ENCODE measurements around the gene SNAI3. TPM values are rescaled to one million over a fixed set of nuclear protein-coding genes. Genes with fewer than 3 reads are reported as not detected.

The SNAI3 gene
- total and polyA plus RNA-seq, 2 experiments from 2014 or later, result 10.3 to 19.4 TPM

- Mint-ChIP-seq H3K36me3 (ENCODE audit: low read depth) (peaks cover 19% of the 10 kb centered on the region), H3K4me3 (no peak overlapping the region), H3K9me3 (no peaks in the 10 kb centered on the region), H3K27ac (no peak overlapping the region), H3K27me3 (ENCODE audit: insufficient read depth, low read depth, poor library complexity) (peaks cover 4% of the 10 kb centered on the region), H3K4me1 (peaks cover 8% of the 10 kb centered on the region; the same call in 2 of the 3 replicates)
- Histone ChIP-seq H3K9me2 (ENCODE audit: insufficient read depth) (no peaks in the 10 kb centered on the region), H3K27me3 (ENCODE audit: insufficient read depth) (no peaks in the 10 kb centered on the region), H3K4me3 (no peak overlapping the region), H2AFZ (no peak overlapping the region), H3K4me1 (ENCODE audit: insufficient read depth) (peaks cover 11% of the 10 kb centered on the region; the same call in 1 of the 2 replicates), H3K36me3 (ENCODE audit: insufficient read depth) (peaks cover 7% of the 10 kb centered on the region), H3K79me2 (replicated peaks; ENCODE audit: insufficient read depth) (peaks cover 22% of the 10 kb centered on the region), H3K4me2 (no peak overlapping the region), H3K27ac (ENCODE audit: low read depth) (no peak overlapping the region), H4K20me1 (replicated peaks; ENCODE audit: insufficient read depth) (peaks cover 12% of the 10 kb centered on the region; the same call in 1 of the 2 replicates), H3F3A (replicated peaks; ENCODE audit: low read depth) (0 out of 2 replicates have a peak, but pooled peaks cover 4% of the 10 kb centered on the region)
- ATAC-seq (no peak), DNase-seq (ENCODE audit: low spot score) (no peak)
- no peak for TF ChIP-seq CTCF (conservative IDR thresholded peaks at IDR 0.05; ENCODE audit: low read depth in 2 of 2)
- no peak for TF ChIP-seq ZNF114 (CRISPR knock-in tag; IDR thresholded peaks at IDR 0.05)
- TF ChIP-seq ETS1 (IDR thresholded peaks at IDR 0.05), result no peak
- no peak for TF ChIP-seq NANOG (IDR thresholded peaks at IDR 0.05; ENCODE audit: borderline replicate concordance)
Measured at GRCh38 chr16:88653596-88654362, 32.5 kb downstream of the SNAI3 start.

GRCh38 chr16:88653101-88653500, 33.2 kb downstream of the SNAI3 start:
- H2AFZ ChIP-seq, result no peak overlapping the region
- H3K4me1 Mint-ChIP-seq, result peaks cover 8% of the 10 kb centered on the region; the same call in 2 of the 3 replicates
- peaks cover 4% of the 10 kb centered on the region for H3K27me3 Mint-ChIP-seq (ENCODE audit: insufficient read depth, low read depth, poor library complexity)
- no peak overlapping the region for H3K4me2 ChIP-seq
- peaks cover 6% of the 10 kb centered on the region for H3K36me3 ChIP-seq (ENCODE audit: insufficient read depth)
- peaks cover 17% of the 10 kb centered on the region; the same call in 1 of the 2 replicates for H3K79me2 ChIP-seq (replicated peaks; ENCODE audit: insufficient read depth)
- 0 out of 2 replicates have a peak, but pooled peaks cover 4% of the 10 kb centered on the region for H3F3A ChIP-seq (replicated peaks; ENCODE audit: low read depth)
- H3K27me3 ChIP-seq (ENCODE audit: insufficient read depth), result no peaks in the 10 kb centered on the region
- H3K9me3 Mint-ChIP-seq, result no peaks in the 10 kb centered on the region
- H3K9me2 ChIP-seq (ENCODE audit: insufficient read depth), result no peaks in the 10 kb centered on the region
- peaks cover 12% of the 10 kb centered on the region; the same call in 1 of the 2 replicates for H4K20me1 ChIP-seq (replicated peaks; ENCODE audit: insufficient read depth)
- H3K4me1 ChIP-seq (ENCODE audit: insufficient read depth), result peaks cover 11% of the 10 kb centered on the region; the same call in 1 of the 2 replicates
- no peak overlapping the region for H3K27ac ChIP-seq (ENCODE audit: low read depth)
- H3K4me3 ChIP-seq, result no peak overlapping the region
- H3K4me3 Mint-ChIP-seq, result no peak overlapping the region
- H3K27ac Mint-ChIP-seq, result no peak overlapping the region
- peaks cover 19% of the 10 kb centered on the region for H3K36me3 Mint-ChIP-seq (ENCODE audit: low read depth)
- DNase-seq (ENCODE audit: low spot score) (no peak), ATAC-seq (no peak)
- TF ChIP-seq STAT1 (IDR thresholded peaks at IDR 0.05; ENCODE audit: unreplicated experiment), result no peak
- TF ChIP-seq CREB1 (CRISPR knock-in tag; IDR thresholded peaks at IDR 0.05; ENCODE audit: low read depth), result no peak
- TF ChIP-seq ZNF331 (CRISPR knock-in tag; IDR thresholded peaks at IDR 0.05; ENCODE audit: low read depth), result no peak
- no peak for TF ChIP-seq CTCF (conservative IDR thresholded peaks at IDR 0.05; ENCODE audit: low read depth in 2 of 2)
- TF ChIP-seq EZH2 (IDR thresholded peaks at IDR 0.05; ENCODE audit: low read depth, unreplicated experiment), result no peak
- TF ChIP-seq ZNF114 (CRISPR knock-in tag; IDR thresholded peaks at IDR 0.05), result no peak
- TF ChIP-seq REST (IDR thresholded peaks at IDR 0.05; ENCODE audit: unreplicated experiment), result no peak
- no peak for TF ChIP-seq ETS1 (IDR thresholded peaks at IDR 0.05)
- TF ChIP-seq POLR2AphosphoS5 (IDR thresholded peaks at IDR 0.05; ENCODE audit: low read depth), result no peak
- no peak for TF ChIP-seq EZH2phosphoT487 (IDR thresholded peaks at IDR 0.05; ENCODE audit: unreplicated experiment)
- no peak for TF ChIP-seq NANOG (IDR thresholded peaks at IDR 0.05; ENCODE audit: borderline replicate concordance)
- TF ChIP-seq JUNB (IDR thresholded peaks at IDR 0.05; ENCODE audit: unreplicated experiment), result no peak

Data from GM23338 (cell line).